HUES64 (cell line): ENCODE data around the gene GLTP.

ENCODE experiments used
- H3K27ac ChIP-seq: 2 replicates; pipeline ENCODE4 v1.7.0; 2013; ENCODE audit warnings: low read depth, low read length, inconsistent platforms
- H3K27me3 ChIP-seq: 2 replicates; pipeline ENCODE4 v1.6.1; 2013; ENCODE audit warnings: mild to moderate bottlenecking, low read length; ENCODE audit not compliant: insufficient read depth
- H3K36me3 ChIP-seq: 2 replicates; pipeline ENCODE4 v1.6.1; 2013; ENCODE audit warnings: mild to moderate bottlenecking, low read length; ENCODE audit not compliant: insufficient read depth
- H3K4me1 ChIP-seq: 2 replicates; pipeline ENCODE4 v1.6.1; 2013; ENCODE audit warnings: mild to moderate bottlenecking, low read length, moderate library complexity; ENCODE audit not compliant: insufficient read depth
- H3K4me3 ChIP-seq: 2 replicates; pipeline ENCODE4 v1.5.1; 2013; ENCODE audit warnings: mild to moderate bottlenecking, low read length, moderate library complexity
- H3K9ac ChIP-seq: 2 replicates; pipeline ENCODE4 v1.6.1; 2013; ENCODE audit warnings: mild to moderate bottlenecking, low read depth, low read length
- H3K9me3 ChIP-seq: 2 replicates; pipeline ENCODE4 v1.6.1; 2013; ENCODE audit warnings: low read depth, low read length; ENCODE audit not compliant: insufficient read depth
- WGBS: fragments of 150-250, 120-280 bp; methylation state at CpG from one replicate; pipeline ENCODE4 v1.1.7; 2013; ENCODE audit warnings: missing lambda C conversion rate; 5-methylcytosine and 5-hydroxymethylcytosine counted together

Gene GLTP

DNA sequence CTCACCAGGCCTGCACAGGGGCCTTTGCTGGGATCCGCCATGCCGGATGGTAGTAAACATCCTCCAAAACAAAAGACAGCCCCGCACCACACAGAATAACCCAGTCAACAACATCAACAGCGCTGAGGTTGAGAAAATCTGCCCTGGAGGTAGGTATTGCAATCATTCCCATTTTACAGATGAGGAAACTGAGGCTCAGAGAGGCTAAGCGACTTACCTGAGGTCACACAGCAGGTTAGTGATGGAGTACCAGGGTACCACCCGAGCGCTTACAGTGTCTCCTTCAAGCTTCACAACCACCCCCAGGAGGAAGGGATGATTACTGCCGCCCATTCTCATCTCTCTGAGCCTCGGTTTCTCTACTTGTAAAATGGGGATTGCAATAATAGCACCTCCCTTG lies 62.1 kb downstream of the GLTP start:
- no peak overlapping the region for H3K27ac ChIP-seq
- peaks cover 9% of the 10 kb centered on the region; the same call in 1 of the 2 replicates for H3K36me3 ChIP-seq
- H3K27me3 ChIP-seq = no peaks in the 10 kb centered on the region
- H3K9me3 ChIP-seq = 0 out of 2 replicates have a peak, but pooled peaks cover 2% of the 10 kb centered on the region
- H3K4me1 ChIP-seq = no peaks in the 10 kb centered on the region
- 89% methylated on average over 8 of the region's 9 CpGs for WGBS
- H3K9ac ChIP-seq = no peak overlapping the region
- H3K4me3 ChIP-seq = no peak overlapping the region

DNA sequence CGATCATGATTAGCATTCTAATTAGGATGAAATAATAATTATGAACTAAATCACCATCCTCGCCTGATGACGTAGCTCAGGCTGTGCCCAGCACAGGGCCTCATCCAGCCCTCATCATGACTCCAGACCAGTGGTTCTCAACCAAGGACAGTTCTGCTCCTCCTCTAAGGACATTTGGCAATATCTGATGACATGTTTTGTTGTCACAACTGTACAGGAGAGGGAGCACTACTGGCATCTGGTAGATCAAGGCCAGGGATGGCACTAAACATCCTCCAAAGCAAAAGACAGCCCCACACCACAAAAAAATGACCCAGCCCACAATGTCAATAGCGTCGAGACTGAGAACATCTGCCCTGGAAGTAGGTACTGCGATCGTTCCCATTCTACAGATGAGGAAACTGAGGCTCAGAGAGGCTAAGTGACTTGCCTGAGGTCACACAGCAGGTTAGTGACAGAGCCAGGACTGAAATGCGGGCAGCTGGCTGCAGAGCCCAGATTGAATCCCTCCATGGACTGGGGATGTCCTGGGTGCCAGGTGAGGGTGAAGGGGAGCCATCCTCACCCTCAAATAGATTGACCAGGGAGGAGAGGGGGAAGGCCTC lies 62.6 kb downstream of the GLTP start:
- Histone ChIP-seq H3K36me3 (peaks cover 9% of the 10 kb centered on the region; the same call in 1 of the 2 replicates), H3K9me3 (0 out of 2 replicates have a peak, but pooled peaks cover 2% of the 10 kb centered on the region), H3K27me3 (no peaks in the 10 kb centered on the region), H3K4me1 (no peaks in the 10 kb centered on the region), H3K27ac (no peak overlapping the region), H3K9ac (no peak overlapping the region), H3K4me3 (no peak overlapping the region)
- 91% methylated on average over 7 of the region's 8 CpGs for WGBS

DNA sequence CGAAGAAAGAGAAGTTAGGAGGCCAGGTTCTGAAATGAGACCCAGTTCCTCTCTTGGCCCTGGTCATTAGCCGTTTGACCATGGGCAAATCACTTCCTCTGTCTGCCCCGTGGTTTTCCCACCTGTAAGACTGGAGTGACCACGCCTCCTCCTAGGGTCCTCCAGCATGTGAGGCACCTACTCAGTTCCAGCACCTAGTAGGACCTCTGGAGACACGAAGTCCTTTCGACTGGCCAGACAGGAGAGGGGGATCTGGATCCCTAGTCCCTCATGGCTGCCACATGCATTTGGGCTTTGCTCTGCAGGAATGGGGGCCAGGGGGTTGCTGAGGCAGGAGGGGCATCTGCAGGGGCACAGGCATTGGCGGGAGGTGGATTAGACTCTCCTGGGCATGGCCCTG lies 63.5 kb downstream of the GLTP start:
- Histone ChIP-seq H3K4me3 (no peak overlapping the region), H3K4me1 (no peaks in the 10 kb centered on the region), H3K9me3 (0 out of 2 replicates have a peak, but pooled peaks cover 2% of the 10 kb centered on the region), H3K27ac (no peak overlapping the region), H3K27me3 (no peaks in the 10 kb centered on the region), H3K36me3 (peaks cover 9% of the 10 kb centered on the region; the same call in 1 of the 2 replicates), H3K9ac (no peak overlapping the region)
- WGBS = 91% methylated on average over 7 of the region's 7 CpGs

DNA sequence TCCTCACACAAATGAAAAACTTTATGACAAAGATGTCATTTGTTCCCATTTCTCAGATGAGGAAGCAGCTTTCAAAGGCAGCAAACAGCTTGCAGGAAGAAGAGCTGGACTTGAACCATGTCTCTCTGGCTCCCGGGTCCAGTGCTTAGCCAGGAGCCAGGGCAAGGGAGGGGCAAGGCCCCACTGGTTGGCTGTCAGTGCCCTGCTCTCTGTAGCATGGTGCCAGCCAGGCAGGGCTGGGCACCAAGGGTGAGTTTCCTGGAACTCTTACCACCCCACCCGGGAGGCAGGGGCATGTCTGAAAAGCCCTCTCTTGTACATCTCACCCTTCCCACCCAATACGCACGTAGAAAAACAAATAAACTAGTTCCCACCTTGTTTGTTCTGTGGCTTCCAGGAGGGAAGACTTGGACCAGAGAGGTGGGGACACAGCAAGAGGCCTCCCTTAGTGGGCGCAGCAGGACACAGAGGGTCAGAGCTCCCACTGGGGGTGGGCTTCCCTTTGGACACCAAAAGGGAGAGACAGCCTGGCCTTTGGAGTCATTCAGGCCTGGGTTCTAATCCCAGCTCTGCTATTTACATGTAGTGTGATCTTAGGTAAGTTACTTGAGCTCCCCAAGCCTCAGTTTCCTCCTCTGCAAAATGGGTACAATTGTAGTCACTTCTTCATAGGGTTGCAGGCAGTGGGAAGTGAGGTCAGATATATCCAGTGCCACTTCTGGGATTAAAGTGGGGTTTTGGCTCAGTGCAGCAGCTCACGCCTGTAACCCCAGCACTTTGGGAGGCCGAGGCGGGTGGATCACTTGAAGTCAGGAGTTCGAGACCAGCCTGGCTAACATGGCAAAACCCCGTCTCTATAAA lies 64.4 kb downstream of the GLTP start:
- WGBS = 91% methylated on average over 10 of the region's 10 CpGs
- 0 out of 2 replicates have a peak, but pooled peaks cover 2% of the 10 kb centered on the region for H3K9me3 ChIP-seq
- H3K4me1 ChIP-seq = no peaks in the 10 kb centered on the region
- H3K36me3 ChIP-seq = peaks cover 9% of the 10 kb centered on the region; the same call in 1 of the 2 replicates
- no peak overlapping the region for H3K27ac ChIP-seq
- H3K27me3 ChIP-seq = no peaks in the 10 kb centered on the region
- no peak overlapping the region for H3K9ac ChIP-seq
- H3K4me3 ChIP-seq = no peak overlapping the region

DNA sequence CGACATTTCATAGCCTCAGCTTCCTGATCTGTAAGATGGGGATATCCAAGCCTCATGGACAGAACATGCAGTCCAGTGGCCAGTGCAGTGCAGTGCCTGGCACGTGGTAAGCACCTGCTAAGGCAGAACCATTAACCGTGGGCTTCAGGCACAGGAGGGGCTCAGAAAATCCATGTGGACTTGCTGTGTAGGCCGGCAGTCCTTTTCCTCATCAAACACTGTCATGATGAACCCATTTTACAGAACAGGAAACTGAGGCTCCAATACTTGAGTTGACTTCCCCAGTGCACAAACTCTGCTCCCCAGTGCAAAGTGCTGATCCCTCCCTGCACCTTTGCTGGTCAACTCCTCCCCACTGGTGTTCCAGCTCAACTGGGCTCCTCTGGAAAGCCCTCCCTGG lies 65.1 kb downstream of the GLTP start:
- H3K4me3 ChIP-seq = no peak overlapping the region
- no peaks in the 10 kb centered on the region for H3K27me3 ChIP-seq
- no peak overlapping the region for H3K9ac ChIP-seq
- peaks cover 9% of the 10 kb centered on the region; the same call in 1 of the 2 replicates for H3K36me3 ChIP-seq
- WGBS = 92% methylated on average over 4 of the region's 4 CpGs
- 0 out of 2 replicates have a peak, but pooled peaks cover 2% of the 10 kb centered on the region for H3K9me3 ChIP-seq
- no peaks in the 10 kb centered on the region for H3K4me1 ChIP-seq
- no peak overlapping the region for H3K27ac ChIP-seq

DNA sequence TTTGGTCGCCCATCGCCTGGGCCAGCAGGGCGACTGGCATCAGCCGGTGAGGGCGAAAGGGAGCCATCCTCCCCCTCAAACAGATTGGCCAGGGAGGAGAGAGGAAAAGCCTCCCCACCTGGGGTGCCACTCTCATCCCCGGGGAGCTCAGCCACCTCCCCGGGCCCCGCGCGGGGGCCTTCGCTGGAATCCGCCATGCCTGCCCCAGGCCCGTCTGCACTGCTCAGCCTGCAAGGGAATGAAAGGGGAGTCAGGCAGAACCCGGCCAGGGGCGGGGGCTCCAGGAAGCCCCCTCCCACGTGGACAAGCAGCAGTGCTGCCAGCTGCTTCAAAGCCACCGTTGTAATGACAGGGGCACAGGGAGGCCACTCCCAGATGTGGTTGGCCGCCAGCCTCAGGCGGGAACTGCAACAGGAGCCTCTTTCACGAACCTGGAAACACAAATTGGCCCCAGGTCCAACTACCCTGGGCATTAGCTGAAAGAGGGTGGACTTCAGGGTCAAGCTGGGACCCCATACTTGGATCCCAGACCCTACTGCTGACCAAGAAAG lies 65.7 kb downstream of the GLTP start:
- Histone ChIP-seq H3K9ac (no peak overlapping the region), H3K36me3 (peaks cover 9% of the 10 kb centered on the region; the same call in 1 of the 2 replicates), H3K4me1 (no peaks in the 10 kb centered on the region), H3K4me3 (no peak overlapping the region), H3K9me3 (0 out of 2 replicates have a peak, but pooled peaks cover 2% of the 10 kb centered on the region), H3K27ac (no peak overlapping the region), H3K27me3 (no peaks in the 10 kb centered on the region)
- 86% methylated on average over 20 of the region's 20 CpGs for WGBS

DNA sequence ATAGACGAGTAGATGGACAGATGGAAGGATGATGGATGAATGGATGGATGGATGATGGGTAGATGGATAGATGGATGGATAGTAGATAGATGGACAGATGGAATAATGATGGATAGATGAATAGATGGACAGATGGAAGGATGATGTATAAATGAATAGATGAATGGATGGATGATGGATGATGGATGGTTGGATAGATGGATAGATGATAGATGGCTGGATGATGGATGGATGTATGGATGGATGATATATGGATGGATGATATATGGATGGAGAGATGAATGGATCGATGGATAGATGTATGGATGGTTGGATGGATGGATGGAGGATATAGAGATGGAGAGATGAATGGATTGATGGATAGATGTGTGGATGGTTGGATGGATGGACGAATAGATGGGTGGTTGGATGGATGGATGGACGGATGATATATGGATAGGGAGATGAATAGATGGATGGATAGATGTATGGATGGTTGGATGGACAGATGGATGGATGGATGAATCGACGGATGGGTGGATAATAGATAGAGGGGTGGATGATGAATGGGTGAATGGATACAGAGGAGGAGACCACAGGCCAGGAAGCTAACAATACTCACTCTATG lies 66.4 kb downstream of the GLTP start:
- WGBS = 91% methylated on average over 6 of the region's 6 CpGs
- H3K27me3 ChIP-seq = no peaks in the 10 kb centered on the region

DNA sequence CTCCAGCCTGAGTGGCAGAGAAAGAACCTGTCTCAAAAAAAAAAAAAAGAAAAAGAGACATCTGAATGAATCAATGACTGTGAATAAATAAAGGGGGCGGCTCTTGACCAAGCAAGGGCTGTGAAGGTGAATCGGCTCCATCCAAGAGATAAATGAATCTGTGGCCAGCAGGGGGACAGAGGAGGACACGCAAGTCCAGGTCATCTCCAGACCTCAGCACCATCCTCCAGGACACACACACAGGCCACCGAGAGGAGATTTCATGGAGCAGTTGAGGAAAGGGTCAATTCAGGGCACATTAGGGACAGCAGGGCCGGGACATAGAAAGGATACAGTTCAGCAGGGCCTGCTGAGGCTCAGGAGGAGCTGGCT lies 68.7 kb downstream of the GLTP start:
- Histone ChIP-seq H3K4me1 (no peaks in the 10 kb centered on the region), H3K9me3 (0 out of 2 replicates have a peak, but pooled peaks cover 2% of the 10 kb centered on the region), H3K27ac (no peak overlapping the region), H3K36me3 (peaks cover 9% of the 10 kb centered on the region; the same call in 1 of the 2 replicates), H3K27me3 (no peaks in the 10 kb centered on the region), H3K4me3 (no peak overlapping the region), H3K9ac (no peak overlapping the region)
- WGBS = 77% methylated on average over 5 of the region's 5 CpGs

More for the DNA sequence above, 66.4 kb downstream of the GLTP start:
- Histone ChIP-seq H3K9ac (no peak overlapping the region), H3K36me3 (peaks cover 9% of the 10 kb centered on the region; the same call in 1 of the 2 replicates), H3K4me3 (no peak overlapping the region), H3K4me1 (no peaks in the 10 kb centered on the region), H3K27ac (no peak overlapping the region), H3K9me3 (0 out of 2 replicates have a peak, but pooled peaks cover 2% of the 10 kb centered on the region)

DNA sequence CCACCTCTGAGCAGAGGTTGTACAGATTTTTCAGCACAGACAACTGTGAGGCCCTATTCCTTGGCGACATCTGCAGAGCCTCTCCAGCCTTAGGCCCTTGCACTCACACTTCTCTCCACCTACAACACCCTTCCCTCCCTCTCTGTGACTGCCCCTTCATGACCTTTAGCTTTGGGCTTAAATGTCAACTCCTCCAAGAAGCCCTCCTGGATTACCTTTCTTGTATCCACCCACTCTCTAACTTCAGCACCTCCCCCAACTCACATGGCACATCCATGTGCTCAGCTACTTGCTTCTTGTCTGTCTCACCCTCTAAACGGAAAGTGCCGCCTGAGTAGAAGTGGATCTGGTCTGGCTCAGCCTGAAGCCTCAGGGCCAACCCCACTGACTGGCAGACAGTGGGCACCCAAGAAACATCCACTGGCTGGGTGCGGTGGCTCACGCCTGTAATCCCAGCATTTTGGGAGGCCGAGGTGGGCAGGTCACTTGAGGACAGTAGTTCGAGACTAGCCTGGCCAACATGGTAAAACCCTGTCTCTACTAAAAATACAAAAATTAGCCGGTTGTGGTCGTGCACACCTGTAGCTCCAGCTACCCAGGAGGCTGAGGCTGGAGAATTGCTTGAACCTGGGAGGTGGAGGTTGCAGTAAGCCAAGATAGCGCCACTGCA lies 69.3 kb downstream of the GLTP start:
- Histone ChIP-seq H3K9me3 (0 out of 2 replicates have a peak, but pooled peaks cover 2% of the 10 kb centered on the region), H3K9ac (no peak overlapping the region), H3K27me3 (no peaks in the 10 kb centered on the region), H3K4me3 (no peak overlapping the region), H3K4me1 (no peaks in the 10 kb centered on the region), H3K36me3 (peaks cover 9% of the 10 kb centered on the region; the same call in 1 of the 2 replicates), H3K27ac (no peak overlapping the region)
- 87% methylated on average over 10 of the region's 10 CpGs for WGBS

DNA sequence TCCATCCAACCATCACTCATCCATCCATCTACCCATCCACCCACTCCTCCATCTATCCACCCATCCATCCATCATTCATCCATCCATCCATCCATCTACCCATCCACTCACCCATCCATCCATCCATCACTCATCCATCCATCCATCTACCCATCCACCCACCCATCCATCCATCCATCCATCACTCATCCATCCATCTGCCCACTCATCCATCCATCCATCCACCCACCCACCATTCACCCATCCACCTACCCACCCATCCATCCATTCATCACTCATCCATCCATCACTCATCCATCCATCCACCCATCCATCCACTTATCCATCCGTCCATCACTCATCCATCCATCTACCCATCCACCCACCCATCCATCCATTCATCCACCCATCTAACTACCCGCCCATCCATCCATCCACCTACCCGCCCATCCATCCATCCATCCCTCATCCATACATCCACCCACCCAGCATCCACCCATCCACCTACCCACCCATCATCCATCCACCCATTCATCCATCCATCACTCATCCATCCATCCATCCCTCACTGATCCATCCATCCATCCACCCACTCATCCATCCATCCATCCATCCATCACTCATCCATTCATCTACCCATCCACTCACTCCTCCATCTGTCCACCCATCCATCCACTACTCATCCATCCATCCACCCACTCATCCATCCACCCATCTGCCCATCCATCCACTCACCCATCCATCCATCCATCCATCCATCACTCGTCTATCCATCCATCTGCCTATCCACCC lies 71.3 kb downstream of the GLTP start:
- H3K9ac ChIP-seq = no peak overlapping the region
- H3K9me3 ChIP-seq = 0 out of 2 replicates have a peak, but pooled peaks cover 1% of the 10 kb centered on the region
- H3K4me3 ChIP-seq = no peak overlapping the region
- no peaks in the 10 kb centered on the region for H3K4me1 ChIP-seq
- peaks cover 7% of the 10 kb centered on the region; the same call in 1 of the 2 replicates for H3K36me3 ChIP-seq
- no peaks in the 10 kb centered on the region for H3K27me3 ChIP-seq
- 87% methylated on average over 4 of the region's 4 CpGs for WGBS
- H3K27ac ChIP-seq = no peak overlapping the region
